Measurements from ENCODE around the gene IL17REL.

The IL17REL gene

DNA sequence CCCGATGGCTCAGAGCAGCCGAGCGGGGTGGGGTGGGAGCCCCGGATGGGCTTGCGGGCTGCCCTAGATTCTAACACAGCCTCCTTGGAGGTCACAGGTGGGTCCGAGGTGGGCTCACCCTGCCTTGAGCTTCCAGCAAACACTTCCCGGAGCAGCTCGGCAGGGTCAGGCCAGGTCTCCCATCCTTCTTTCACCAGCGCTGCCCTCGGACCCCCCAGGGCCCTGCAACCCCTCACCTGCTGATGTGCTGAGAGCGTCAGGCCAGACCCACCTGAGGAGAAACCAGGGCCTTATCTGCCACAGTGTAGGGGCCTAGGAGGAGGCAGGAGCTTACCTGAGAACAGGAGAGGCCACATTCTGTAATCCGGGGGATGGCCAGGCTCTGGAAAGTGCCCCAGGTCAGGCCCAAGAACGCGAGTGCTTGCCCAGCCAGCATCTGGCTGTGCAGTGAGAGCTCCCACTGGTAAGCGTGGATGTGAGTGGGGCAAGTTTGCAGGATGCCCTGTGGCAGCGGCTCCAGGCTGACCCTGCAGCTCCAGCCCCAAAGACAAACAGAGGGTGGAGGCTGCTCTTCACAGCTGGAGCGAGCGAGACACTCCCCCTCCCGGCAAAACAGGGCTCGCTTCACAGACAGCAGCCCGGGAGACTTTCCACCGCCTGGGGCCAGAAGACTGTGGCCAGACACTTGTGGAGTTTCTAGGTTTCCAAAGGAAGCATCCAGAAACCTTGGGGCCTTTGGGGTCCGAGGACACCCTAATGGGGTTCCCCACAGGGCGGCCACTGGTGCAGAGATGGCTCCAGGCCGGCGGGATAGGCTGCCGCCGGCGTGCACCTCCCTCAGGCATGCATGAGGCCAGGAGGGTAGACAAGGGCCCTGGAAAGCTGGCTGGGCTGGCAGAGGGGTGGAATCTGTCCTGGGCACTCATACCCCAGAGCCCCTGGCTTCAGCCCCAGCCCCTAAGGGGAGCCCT, at the start of gene IL17REL:
Gene IL17REL (minus strand): TSS at position 555 of the 971 bp plus-strand sequence. CDS start 119 bp downstream, at position 436.
- FAIRE-seq = no peak

- no peak for FAIRE-seq
Measured at GRCh38 chr22:50061824-50062355, 49.3 kb upstream of the IL17REL start.

DNA sequence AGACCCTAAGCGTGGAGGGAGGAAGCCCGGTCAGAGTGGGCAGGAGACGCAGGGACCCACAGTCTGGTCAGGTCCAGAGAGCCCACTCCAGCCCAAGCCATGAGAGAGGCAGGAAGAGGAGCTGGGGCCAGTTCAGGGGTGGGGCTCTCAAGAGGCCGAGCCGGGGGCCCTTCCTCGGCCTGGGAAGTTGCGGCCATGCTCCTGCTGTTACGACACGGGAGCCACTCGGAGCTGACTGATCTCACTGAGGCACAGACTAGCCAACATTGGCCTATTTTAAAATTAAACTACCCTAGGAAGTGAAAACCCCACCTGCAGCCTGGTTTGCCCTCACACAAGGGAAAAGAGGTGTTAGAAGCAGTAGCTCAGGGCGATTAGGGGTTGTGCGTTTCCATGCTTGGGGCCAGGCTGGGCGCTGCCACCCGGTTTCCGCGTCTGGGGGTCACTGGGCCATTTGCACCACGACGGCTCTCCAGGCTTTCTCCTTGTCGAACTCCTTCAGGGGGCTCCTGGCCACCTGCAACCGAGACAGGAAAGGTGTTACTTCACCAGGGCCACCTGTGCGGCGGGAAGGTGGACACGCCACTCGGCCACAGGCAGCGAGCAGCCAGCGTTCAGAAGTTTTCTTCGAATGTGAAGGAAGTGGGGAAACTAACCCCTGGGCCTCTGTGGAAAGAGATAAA, 48.7 kb upstream of the IL17REL start:
- FAIRE-seq = no peak

- no peak for FAIRE-seq
Measured at GRCh38 chr22:50060441-50061140, 48.0 kb upstream of the IL17REL start.

DNA sequence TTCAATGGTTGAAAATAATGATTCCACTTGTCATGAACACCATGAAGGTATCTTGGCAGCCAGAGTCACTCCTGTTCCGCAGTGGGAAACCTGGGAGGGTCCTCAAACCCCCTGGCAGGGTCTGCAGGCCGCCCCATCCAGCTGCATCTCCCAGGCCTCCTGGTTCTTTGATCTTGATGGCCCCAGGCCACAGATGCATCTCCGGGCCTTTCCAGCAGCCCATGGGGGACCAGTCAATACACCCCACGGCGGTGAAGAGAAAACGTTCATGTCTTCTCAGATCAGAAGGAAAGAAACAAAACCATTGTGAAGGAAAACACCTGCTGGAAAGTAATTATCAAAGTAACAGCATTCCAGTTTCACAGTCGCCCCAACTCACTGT, 47.3 kb upstream of the IL17REL start:
- no peak for FAIRE-seq

GRCh38 chr22:50058906-50059880, 46.6 kb upstream of the IL17REL start:
- FAIRE-seq = no peak

GRCh38 chr22:50058061-50058905, 45.7 kb upstream of the IL17REL start, which contains the start of gene TTLL8:
Gene TTLL8, minus strand, starts transcription at chr22:50058298.
- no peak for FAIRE-seq

DNA sequence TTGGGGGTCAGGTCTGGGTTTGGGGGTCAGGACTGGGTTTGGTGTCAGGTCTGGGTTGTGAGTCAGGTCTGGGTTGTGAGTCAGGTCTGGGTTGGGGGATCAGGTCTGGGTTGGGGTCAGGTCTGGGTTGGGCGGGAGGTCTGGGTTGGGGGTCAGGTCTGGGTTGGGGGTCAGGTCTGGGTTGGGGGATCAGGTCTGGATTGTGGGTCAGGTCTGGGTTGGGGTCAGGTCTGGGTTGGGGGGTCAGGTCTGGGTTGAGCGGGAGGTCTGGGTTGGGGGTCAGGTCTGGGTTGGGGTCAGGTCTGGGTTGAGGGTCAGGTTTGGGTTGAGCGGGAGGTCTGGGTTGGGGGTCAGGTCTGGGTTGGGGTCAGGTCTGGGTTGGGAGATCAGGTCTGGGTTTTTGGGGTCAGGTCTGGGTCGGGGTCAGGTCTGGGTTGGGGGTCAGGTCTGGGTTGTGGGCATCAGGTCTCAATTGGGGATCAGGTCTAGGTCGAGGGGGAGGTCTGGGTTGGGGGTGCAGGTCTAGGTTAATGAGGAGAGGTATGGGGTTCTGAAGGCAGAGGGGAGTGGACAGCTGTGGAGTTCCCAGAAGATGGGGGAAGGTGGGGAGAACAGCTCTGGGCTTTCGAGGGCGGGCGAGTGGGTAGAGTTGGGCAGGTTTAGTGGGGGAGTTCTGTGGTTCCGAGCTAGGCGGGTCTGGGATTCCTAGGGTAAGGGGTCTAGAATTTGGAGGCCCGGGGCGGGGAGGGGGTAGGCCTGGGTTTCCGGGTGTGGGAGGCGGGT, 44.9 kb upstream of the IL17REL start:
- no peak for FAIRE-seq

- no peak for FAIRE-seq
Measured at GRCh38 chr22:50056214-50056972, 43.8 kb upstream of the IL17REL start.

GRCh38 chr22:50053861-50054260, 41.3 kb upstream of the IL17REL start:
- FAIRE-seq = no peak

DNA sequence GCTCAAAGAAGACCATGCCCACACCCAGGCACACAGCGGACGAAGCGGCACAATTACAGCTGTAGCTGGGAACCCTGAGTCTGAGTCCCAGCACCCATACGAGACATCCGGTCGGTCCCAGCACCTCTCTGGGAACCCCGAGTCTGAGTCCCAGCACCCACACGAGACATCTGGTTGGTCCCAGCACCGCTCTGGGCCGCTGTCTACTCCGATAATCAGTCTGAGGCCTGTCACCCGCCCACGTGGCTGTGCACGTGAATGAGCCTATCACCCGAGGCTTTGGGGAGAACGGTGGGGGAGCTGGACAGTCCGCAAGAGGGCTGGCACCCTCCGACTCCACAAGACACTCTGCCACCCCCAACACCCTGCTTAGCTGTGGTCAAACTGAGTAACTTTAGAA, 39.4 kb upstream of the IL17REL start:
- FAIRE-seq = no peak

GRCh38 chr22:50049299-50050195, 37.0 kb upstream of the IL17REL start:
- FAIRE-seq = no peak

DNA sequence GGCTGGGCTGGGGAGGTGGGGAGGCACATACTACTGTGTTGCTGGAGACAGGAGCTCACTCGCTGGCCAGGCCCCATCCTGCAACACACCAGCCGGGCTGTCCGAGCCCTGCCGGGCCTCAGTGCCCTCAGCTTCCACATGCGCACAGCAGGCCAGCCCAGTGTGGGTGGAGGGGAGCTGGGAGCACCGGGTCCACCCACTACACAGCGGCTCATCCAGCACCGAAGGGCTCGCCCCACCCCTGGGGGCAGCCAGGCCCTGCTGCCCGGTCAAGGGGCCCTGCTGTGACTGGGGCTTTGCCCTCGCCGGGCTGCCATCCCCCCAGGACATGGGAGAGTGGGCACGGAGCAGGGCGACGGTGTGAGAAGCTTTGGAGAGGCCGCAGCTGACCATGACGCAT, 36.3 kb upstream of the IL17REL start:
- FAIRE-seq = no peak

GRCh38 chr22:50048061-50048765, 35.6 kb upstream of the IL17REL start:
- no peak for FAIRE-seq

GRCh38 chr22:50047346-50047745, 34.8 kb upstream of the IL17REL start:
- no peak for FAIRE-seq

DNA sequence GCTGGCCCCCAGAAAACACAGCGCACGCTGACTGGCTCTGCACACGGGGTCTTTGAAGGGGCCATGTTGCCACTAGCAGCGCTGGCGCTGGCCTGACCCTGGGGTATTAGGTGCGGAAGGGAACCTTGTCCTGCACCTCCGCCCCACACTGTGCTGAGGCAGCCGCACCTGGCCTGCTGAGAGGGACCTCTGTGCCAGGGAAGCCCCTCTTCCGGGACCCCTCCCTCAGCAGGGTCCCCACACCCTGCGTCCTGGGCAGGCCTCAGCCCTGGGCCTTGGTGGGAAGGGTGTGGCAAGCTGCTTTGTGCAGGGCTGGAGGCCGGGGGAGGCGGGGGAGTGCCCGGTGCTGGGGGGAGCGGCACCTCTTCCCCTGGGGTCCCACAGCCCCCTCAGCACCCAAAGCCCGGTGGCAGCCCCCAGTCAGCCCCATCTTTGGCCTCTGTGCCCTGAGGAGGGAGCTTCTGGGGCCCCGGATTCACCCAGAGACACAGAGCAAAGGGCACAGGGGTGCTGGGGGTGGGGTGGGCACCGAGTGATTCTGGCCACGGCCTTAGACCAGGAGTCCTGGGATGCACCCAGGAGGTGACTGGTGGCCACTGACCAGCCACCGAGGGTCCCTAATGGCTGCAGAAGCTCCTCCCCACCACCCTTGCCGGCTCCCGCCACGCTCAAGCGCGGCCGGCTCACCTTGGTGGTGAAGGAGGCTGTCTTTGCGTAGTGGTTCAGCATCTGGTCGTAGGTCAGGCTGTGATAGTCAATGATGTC, 34.1 kb upstream of the IL17REL start:
- no peak for FAIRE-seq

- no peak for FAIRE-seq
Measured at GRCh38 chr22:50046019-50046415, 33.5 kb upstream of the IL17REL start.
